CD4-positive, CD25-positive, alpha-beta regulatory T cell (primary cell): ENCODE data around the gene AURKB. TPM values are rescaled to one million over a fixed set of nuclear protein-coding genes. Genes with fewer than 3 reads are reported as not detected.
A peak's percentile ranks its signal among the peaks of the same experiment; 100 is the strongest.

Experiments
- ATAC-seq, 2 donors: fragments of 150-1000 bp; cut with Tn5 transposase; one replicate each; pipeline ENCODE4 v1.10.0; 2021; ENCODE audit warnings: low read depth in 2 of 2, moderate number of reproducible peaks in 2 of 2, moderate library complexity in 1 of 2
- DNase-seq, 3 donors: peaks; one replicate each; pipeline versions ENCODE4 v3.0.0 to v3.0.0-alpha.2; 2012 to 2022; ENCODE audit warnings: mixed read lengths in 1 of 3
- H3K27ac ChIP-seq: one replicate; pipeline ENCODE4 v1.7.0; 2013; ENCODE audit warnings: mild to moderate bottlenecking, low read length; ENCODE audit not compliant: insufficient read depth, poor library complexity, severe bottlenecking
- H3K27me3 ChIP-seq: one replicate; pipeline ENCODE4 v1.7.0; 2013; ENCODE audit warnings: low read length; ENCODE audit not compliant: control insufficient read depth, insufficient read depth
- H3K36me3 ChIP-seq: one replicate; pipeline ENCODE4 v1.7.0; 2013; ENCODE audit warnings: mild to moderate bottlenecking, low read length, moderate library complexity; ENCODE audit not compliant: control insufficient read depth, insufficient read depth
- H3K4me1 ChIP-seq: 2 replicates; pipeline ENCODE4 v1.7.0; 2013; ENCODE audit warnings: mild to moderate bottlenecking, low read length; ENCODE audit not compliant: insufficient read depth, control insufficient read depth, poor library complexity, severe bottlenecking
- H3K4me3 ChIP-seq: one replicate; pipeline ENCODE4 v1.7.0; 2013; ENCODE audit warnings: low read depth, mild to moderate bottlenecking, low read length, moderate library complexity
- H3K9me3 ChIP-seq, 2 experiments: 1 replicate in 1 of 2; 2 replicates in 1 of 2; pipeline ENCODE4 v1.7.0; 2013; ENCODE audit warnings: low read length in 2 of 2, mild to moderate bottlenecking in 1 of 2, moderate library complexity in 1 of 2; ENCODE audit not compliant: control insufficient read depth in 2 of 2
- H3K27ac Mint-ChIP-seq, 3 donors: one replicate each; pipeline ENCODE4 v1.8.0; 2020 to 2022; ENCODE audit warnings: mild to moderate bottlenecking in 3 of 3, mixed read lengths in 3 of 3, moderate library complexity in 2 of 3
- H3K27me3 Mint-ChIP-seq: one replicate; pipeline ENCODE4 v1.8.0; 2022; ENCODE audit warnings: mild to moderate bottlenecking, mixed read lengths
- H3K36me3 Mint-ChIP-seq: one replicate; pipeline ENCODE4 v1.8.0; 2020; ENCODE audit warnings: mixed read lengths
- H3K4me1 Mint-ChIP-seq, 4 donors: one replicate each; pipeline ENCODE4 v1.8.0; 2020 to 2022; ENCODE audit warnings: mixed read lengths in 4 of 4, mild to moderate bottlenecking in 1 of 4
- H3K4me3 Mint-ChIP-seq, 4 donors: one replicate each; pipeline ENCODE4 v1.8.0; 2020 to 2022; ENCODE audit warnings: mild to moderate bottlenecking in 4 of 4, mixed read lengths in 4 of 4, moderate library complexity in 3 of 4
- H3K9me3 Mint-ChIP-seq, 7 donors: one replicate each; pipeline ENCODE4 v1.8.0; 2020 to 2022; ENCODE audit warnings: mixed read lengths in 7 of 7, mild to moderate bottlenecking in 3 of 7, moderate library complexity in 2 of 7
- polyA plus RNA-seq, 4 donors: library from polyadenylated mRNA; unstranded; fragments of 300-500 nt; fragmentation: Illumina TruSeq; gene quantifications; one replicate each; pipeline ENCODE4 v1.2.3, GENCODE V29; 2021
- total RNA-seq: library from RNA; stranded (reverse); gene quantifications from one replicate; pipeline ENCODE4 v1.2.3, GENCODE V29; 2022

Gene AURKB
- total and polyA plus RNA-seq, 5 donors from 2014 or later = 1.5 to 5.3 (median 3.5) TPM

- Mint-ChIP-seq H3K4me1 (peaks cover 4 to 12% (median 11%) of the 10 kb centered on the region in 4 donors), H3K9me3 (no peaks in the 10 kb centered on the region), H3K36me3 (no peaks in the 10 kb centered on the region), H3K4me3 (peak within 1 kb of the TSS in 2 of 4 donors; percentile 82 to 89), H3K27ac (peak within 1 kb of the TSS in 2 of 3 donors; percentile 86 to 92), H3K27me3 (peaks cover 5% of the 10 kb centered on the region)
- Histone ChIP-seq H3K27me3 (no peaks in the 10 kb centered on the region), H3K4me3 (peak within 1 kb of the TSS; percentile 91), H3K36me3 (no peaks in the 10 kb centered on the region), H3K9me3 (no peaks in the 10 kb centered on the region), H3K27ac (peak within 1 kb of the TSS; percentile 89), H3K4me1 (peaks cover 46% of the 10 kb centered on the region)
- ATAC-seq (peak; percentile 77 to 82), DNase-seq (peak; percentile 94 to 99 (median 96))
These were observed 20.5 kb downstream of the AURKB start, which contains the start of gene BORCS6 for GRCh38 chr17:8189711-8190477. BORCS6 (minus strand) TSS chr17:8190180; CDS start chr17:8190140, 40 bp downstream.

GRCh38 chr17:8189041-8189710 is 21.2 kb downstream of the AURKB start:
- H3K4me1 Mint-ChIP-seq = peaks cover 4 to 14% (median 12%) of the 10 kb centered on the region in 4 donors
- H3K27me3 Mint-ChIP-seq = peaks cover 10% of the 10 kb centered on the region
- peak overlapping the region in 2 of 3 donors; percentile 86 to 92 for H3K27ac Mint-ChIP-seq
- no peaks in the 10 kb centered on the region for H3K9me3 Mint-ChIP-seq
- peak overlapping the region; percentile 91 for H3K4me3 ChIP-seq
- no peaks in the 10 kb centered on the region for H3K36me3 ChIP-seq
- DNase-seq = peak; percentile 25 to 48 (median 42)
- H3K4me3 Mint-ChIP-seq = peak overlapping the region in 1 of 4 donors; percentile 89
- H3K36me3 Mint-ChIP-seq = no peaks in the 10 kb centered on the region
- H3K27me3 ChIP-seq = no peaks in the 10 kb centered on the region
- H3K27ac ChIP-seq = peak overlapping the region; percentile 89
- no peaks in the 10 kb centered on the region for H3K9me3 ChIP-seq
- no peak for ATAC-seq
- peaks cover 46% of the 10 kb centered on the region for H3K4me1 ChIP-seq

- H3K36me3 ChIP-seq = no peaks in the 10 kb centered on the region
- peaks cover 46% of the 10 kb centered on the region for H3K4me1 ChIP-seq
- ATAC-seq (no peak), DNase-seq (peak in 2 of 3 donors; percentile 21 to 33)
- H3K27ac ChIP-seq = peak overlapping the region; percentile 89
- H3K4me3 ChIP-seq = peak overlapping the region; percentile 91
- H3K27ac Mint-ChIP-seq = peak overlapping the region in 1 of 3 donors; percentile 86
- H3K9me3 ChIP-seq = no peaks in the 10 kb centered on the region
- no peaks in the 10 kb centered on the region for H3K36me3 Mint-ChIP-seq
- peaks cover 4 to 18% (median 12%) of the 10 kb centered on the region in 4 donors for H3K4me1 Mint-ChIP-seq
- no peaks in the 10 kb centered on the region for H3K9me3 Mint-ChIP-seq
- H3K4me3 Mint-ChIP-seq = no peak overlapping the region
- no peaks in the 10 kb centered on the region for H3K27me3 ChIP-seq
- H3K27me3 Mint-ChIP-seq = peaks cover 10% of the 10 kb centered on the region
These were observed 22.0 kb downstream of the AURKB start for GRCh38 chr17:8188263-8188839.

GRCh38 chr17:8187517-8188262 is 22.7 kb downstream of the AURKB start:
- ATAC-seq (peak; percentile 3 to 16), DNase-seq (peak; percentile 81 to 92 (median 91))
- Mint-ChIP-seq H3K27me3 (peaks cover 10% of the 10 kb centered on the region), H3K4me3 (no peak overlapping the region), H3K27ac (no peak overlapping the region), H3K9me3 (no peaks in the 10 kb centered on the region), H3K36me3 (no peaks in the 10 kb centered on the region), H3K4me1 (peaks cover 4 to 18% (median 12%) of the 10 kb centered on the region in 4 donors)
- H3K36me3 ChIP-seq = no peaks in the 10 kb centered on the region
- no peaks in the 10 kb centered on the region for H3K27me3 ChIP-seq
- no peaks in the 10 kb centered on the region for H3K9me3 ChIP-seq
- H3K27ac ChIP-seq = peak overlapping the region; percentile 89
- peak overlapping the region; percentile 91 for H3K4me3 ChIP-seq
- peaks cover 44% of the 10 kb centered on the region for H3K4me1 ChIP-seq

GRCh38 chr17:8186787-8187516 is 23.4 kb downstream of the AURKB start:
- peaks cover 13% of the 10 kb centered on the region for H3K27me3 Mint-ChIP-seq
- ATAC-seq (peak; percentile 34 to 39), DNase-seq (peak; percentile 72 to 93 (median 91))
- H3K9me3 Mint-ChIP-seq = no peaks in the 10 kb centered on the region
- H3K4me1 ChIP-seq = peaks cover 36% of the 10 kb centered on the region
- H3K27ac ChIP-seq = peak overlapping the region; percentile 89
- H3K27me3 ChIP-seq = no peaks in the 10 kb centered on the region
- H3K4me3 ChIP-seq = peak overlapping the region; percentile 91
- no peak overlapping the region for H3K27ac Mint-ChIP-seq
- H3K36me3 ChIP-seq = no peaks in the 10 kb centered on the region
- no peaks in the 10 kb centered on the region for H3K9me3 ChIP-seq
- no peak overlapping the region for H3K4me3 Mint-ChIP-seq
- H3K4me1 Mint-ChIP-seq = peaks cover 4 to 21% (median 14%) of the 10 kb centered on the region in 4 donors
- H3K36me3 Mint-ChIP-seq = no peaks in the 10 kb centered on the region

- Histone ChIP-seq H3K4me3 (peak overlapping the region; percentile 91), H3K27me3 (no peaks in the 10 kb centered on the region), H3K36me3 (no peaks in the 10 kb centered on the region), H3K9me3 (no peaks in the 10 kb centered on the region), H3K27ac (peak overlapping the region; percentile 89), H3K4me1 (peaks cover 31% of the 10 kb centered on the region)
- DNase-seq (no peak), ATAC-seq (no peak)
- Mint-ChIP-seq H3K4me1 (peaks cover 4 to 23% (median 16%) of the 10 kb centered on the region in 4 donors), H3K9me3 (no peaks in the 10 kb centered on the region), H3K27me3 (peaks cover 16% of the 10 kb centered on the region), H3K27ac (no peak overlapping the region), H3K4me3 (no peak overlapping the region), H3K36me3 (no peaks in the 10 kb centered on the region)
These were observed 24.0 kb downstream of the AURKB start for GRCh38 chr17:8186446-8186786.
